A549 (cell line): ENCODE measurements around the gene SLC9A9. TPM values are rescaled to one million over a fixed set of nuclear protein-coding genes. Genes with fewer than 3 reads are reported as not detected.

Experiments
- ATAC-seq, 2 experiments: fragments of 200-7000 bp in 1 of 2; fragments of >200 bp in 1 of 2; cut with Nextera tagmentation in 1 of 2; cut with Tn5 transposase in 1 of 2; 3 replicates each; pipeline versions ENCODE4 v1.8.0 to v1.9.1; 2018 to 2020; ENCODE audit warnings: mild to moderate bottlenecking in 1 of 2, moderate library complexity in 1 of 2
- CTCF ChIA-PET: fragments of 300-600 bp; sonication (Branson Sonifier 250); formaldehyde crosslinking; extraction: SDS; loops from one replicate; lab custom pipeline; 2021; ENCODE audit warnings: antibody characterized with exemption, inconsistent platforms; lab: Yijun Ruan, JAX
- POLR2A ChIA-PET: fragments of 350-600 bp; formaldehyde crosslinking; extraction: SDS; loops from one replicate; lab custom pipeline; 2021; ENCODE audit warnings: antibody characterized with exemption, inconsistent platforms; lab: Yijun Ruan, JAX
- DNase-seq, 2 experiments: peaks; one replicate each; pipeline versions ENCODE4 v3.0.0 to v3.0.0-alpha.2; 2011 to 2016; ENCODE audit warnings: low read depth in 1 of 2, low spot score in 1 of 2
- FAIRE-seq: peaks from 2 replicates; lab custom pipeline; 2011; peaks lifted over from hg19 to GRCh38; lab: Jason Lieb, UNC
- H3K27ac ChIP-seq, 2 experiments: fragments of >200 bp; sonication (Bioruptor Twin); formaldehyde crosslinking; 3 replicates each; pipeline ENCODE4 v1.5.1; 2016 to 2017
- H3K4me1 ChIP-seq: fragments of >200 bp; sonication (Bioruptor Twin); formaldehyde crosslinking; 3 replicates; pipeline ENCODE4 v1.6.1; 2016
- H3K4me2 ChIP-seq: fragments of >200 bp; sonication (Bioruptor Twin); formaldehyde crosslinking; 3 replicates; pipeline ENCODE4 v1.6.1; 2016
- H3K4me3 ChIP-seq: fragments of >200 bp; sonication (Bioruptor Twin); formaldehyde crosslinking; 3 replicates; pipeline ENCODE4 v1.5.1; 2016
- H3K9me3 ChIP-seq: fragments of >200 bp; sonication (Bioruptor Twin); formaldehyde crosslinking; 3 replicates; pipeline ENCODE4 v1.6.1; 2016
- CBX8 ChIP-seq: fragments of 200-600 bp; sonication (generic); IDR thresholded peaks from 2 replicates; pipeline ENCODE4 v1.6.1; 2016
- CEBPB ChIP-seq, 2 experiments: fragments of >200 bp in 1 of 2; sonication (Bioruptor Twin) in 1 of 2; formaldehyde crosslinking in 1 of 2; IDR thresholded peaks; 2 replicates each; pipeline ENCODE4 v1.6.1; 2012 to 2016
- CHD2 ChIP-seq: fragments of 150-350 bp; IDR thresholded peaks from 2 replicates; pipeline ENCODE4 v1.6.1; 2014; ENCODE audit warnings: low read length; ENCODE audit not compliant: partially characterized antibody
- EHF ChIP-seq: fragments of 250-450 bp; sonication (Bioruptor Pico); IDR thresholded peaks from 2 replicates; pipeline ENCODE4 v1.5.0; 2020; ENCODE audit warnings: mild to moderate bottlenecking
- EHMT2 ChIP-seq: fragments of 200-600 bp; sonication (generic); IDR thresholded peaks from 2 replicates; pipeline ENCODE4 v1.6.1; 2016; ENCODE audit warnings: antibody characterized with exemption, low read depth, mild to moderate bottlenecking, moderate library complexity
- FOSB ChIP-seq: fragments of 250-450 bp; sonication (Bioruptor Pico); IDR thresholded peaks from 2 replicates; pipeline ENCODE4 v1.5.0; 2020; ENCODE audit warnings: mild to moderate bottlenecking, moderate library complexity
- FOSL2 ChIP-seq, 2 experiments: fragments of 450-650 bp in 1 of 2; fragments of >200 bp in 1 of 2; sonication (Bioruptor Twin) in 1 of 2; formaldehyde crosslinking; IDR thresholded peaks; 2 replicates each; pipeline versions ENCODE4 v1.5.0 to v1.6.1; 2016 to 2020; ENCODE audit warnings: mild to moderate bottlenecking in 1 of 2, moderate library complexity in 1 of 2
- FOXS1 ChIP-seq: fragments of 250-450 bp; sonication (Bioruptor Pico); IDR thresholded peaks from 2 replicates; pipeline ENCODE4 v1.5.0; 2020; ENCODE audit warnings: mild to moderate bottlenecking, moderate library complexity
- HDAC2 ChIP-seq: fragments of 200-600 bp; sonication (generic); IDR thresholded peaks from 2 replicates; pipeline ENCODE4 v1.6.1; 2016
- HOXA7 ChIP-seq: fragments of 250-450 bp; sonication (Bioruptor Pico); IDR thresholded peaks from 2 replicates; pipeline ENCODE4 v1.5.0; 2020; ENCODE audit warnings: mild to moderate bottlenecking, moderate library complexity
- JUNB ChIP-seq: fragments of >200 bp; sonication (Bioruptor Twin); formaldehyde crosslinking; IDR thresholded peaks from 2 replicates; pipeline ENCODE4 v1.6.1; 2016
- KDM1A ChIP-seq: fragments of 200-600 bp; sonication (generic); IDR thresholded peaks from 2 replicates; pipeline ENCODE4 v1.6.1; 2016; ENCODE audit warnings: low read depth, mild to moderate bottlenecking
- NPAS2 ChIP-seq: fragments of 250-450 bp; sonication (Bioruptor Pico); IDR thresholded peaks from 2 replicates; pipeline ENCODE4 v1.8.0; 2022; ENCODE audit warnings: mild to moderate bottlenecking, moderate library complexity, borderline replicate concordance
- NR3C1 ChIP-seq: fragments of >200 bp; sonication (Bioruptor Twin); formaldehyde crosslinking; IDR thresholded peaks from 3 replicates; pipeline ENCODE4 v1.6.1; 2017
- PHF8 ChIP-seq: fragments of 200-600 bp; sonication (generic); IDR thresholded peaks from 2 replicates; pipeline ENCODE4 v1.6.1; 2016; ENCODE audit warnings: low read depth, mild to moderate bottlenecking, antibody characterized with exemption, moderate library complexity, borderline replicate concordance
- POLR2AphosphoS2 ChIP-seq: conservative IDR thresholded peaks from 2 replicates; pipeline ENCODE4 v1.6.1; 2012; ENCODE audit warnings: low read length, improper control_type of control experiment, inconsistent platforms
- RARB ChIP-seq: fragments of 250-450 bp; sonication (Bioruptor Pico); IDR thresholded peaks from 2 replicates; pipeline ENCODE4 v1.8.0; 2021; ENCODE audit warnings: mild to moderate bottlenecking, moderate library complexity
- RFX5 ChIP-seq: fragments of 450-650 bp; IDR thresholded peaks from 2 replicates; pipeline ENCODE4 v1.7.1; 2014; ENCODE audit warnings: antibody characterized with exemption, mild to moderate bottlenecking, moderate library complexity
- RNF2 ChIP-seq: fragments of 200-600 bp; sonication (generic); IDR thresholded peaks from 2 replicates; pipeline ENCODE4 v1.6.1; 2016; ENCODE audit warnings: low read depth, mild to moderate bottlenecking, antibody characterized with exemption, moderate library complexity, borderline replicate concordance
- SREBF2 ChIP-seq: fragments of 450-650 bp; IDR thresholded peaks from 2 replicates; pipeline ENCODE4 v1.6.1; 2014; ENCODE audit warnings: mild to moderate bottlenecking, moderate library complexity
- TP53 ChIP-seq: fragments of 250-450 bp; sonication (Bioruptor Pico); IDR thresholded peaks from 2 replicates; pipeline ENCODE4 v1.5.0; 2021; ENCODE audit warnings: mild to moderate bottlenecking, moderate library complexity
- ZFP36 ChIP-seq: fragments of 450-650 bp; IDR thresholded peaks from 2 replicates; pipeline ENCODE4 v1.6.1; 2014; ENCODE audit warnings: borderline replicate concordance; ENCODE audit not compliant: partially characterized antibody
- WGBS: methylation state at CpG from one replicate; pipeline ENCODE4 v1.1.6; 2017; ENCODE audit errors: missing lambda C conversion rate; 5-methylcytosine and 5-hydroxymethylcytosine counted together
- polyA plus RNA-seq, 4 experiments: library from polyadenylated mRNA; depleted of rRNA in 3 of 4; stranded (reverse); fragments of >200 nt; fragmentation: RNase III in 1 of 4; extraction: RNeasy Plus Mini Kit Qiagen cat#74134 plus additional on column Dnase treatment in 1 of 4; gene quantifications; 2 replicates in 3 of 4; 3 replicates in 1 of 4; pipeline ENCODE4 v1.2.3, GENCODE V29; 2011 to 2017
- TF ChIP-seq, protein P1 (sequence below): IDR thresholded peaks from 2 replicates; pipeline ENCODE4 v1.6.1; 2012; ENCODE audit warnings: low read depth, borderline replicate concordance
- TF ChIP-seq, protein P2 (sequence below): fragments of 150-350 bp; IDR thresholded peaks from 2 replicates; pipeline ENCODE4 v1.6.1; 2014; ENCODE audit warnings: low read depth, mild to moderate bottlenecking, low read length
- TF ChIP-seq, protein P3 (sequence below): IDR thresholded peaks from 2 replicates; pipeline ENCODE4 v1.6.1; 2012
- TF ChIP-seq, protein P4 (sequence below): fragments of 250-450 bp; sonication (Bioruptor Pico); IDR thresholded peaks from 2 replicates; pipeline ENCODE4 v1.5.0; 2020; ENCODE audit warnings: low read depth, mild to moderate bottlenecking, moderate library complexity
- TF ChIP-seq, protein P5 (sequence below): fragments of >200 bp; sonication (Bioruptor Twin); formaldehyde crosslinking; IDR thresholded peaks from 3 replicates; pipeline ENCODE4 v1.6.1; 2016

SLC9A9 gene
- polyA plus RNA-seq, 2 of the 4 experiments (the other 2 are of a cell fraction) = 0.10 to 0.32 TPM

DNA sequence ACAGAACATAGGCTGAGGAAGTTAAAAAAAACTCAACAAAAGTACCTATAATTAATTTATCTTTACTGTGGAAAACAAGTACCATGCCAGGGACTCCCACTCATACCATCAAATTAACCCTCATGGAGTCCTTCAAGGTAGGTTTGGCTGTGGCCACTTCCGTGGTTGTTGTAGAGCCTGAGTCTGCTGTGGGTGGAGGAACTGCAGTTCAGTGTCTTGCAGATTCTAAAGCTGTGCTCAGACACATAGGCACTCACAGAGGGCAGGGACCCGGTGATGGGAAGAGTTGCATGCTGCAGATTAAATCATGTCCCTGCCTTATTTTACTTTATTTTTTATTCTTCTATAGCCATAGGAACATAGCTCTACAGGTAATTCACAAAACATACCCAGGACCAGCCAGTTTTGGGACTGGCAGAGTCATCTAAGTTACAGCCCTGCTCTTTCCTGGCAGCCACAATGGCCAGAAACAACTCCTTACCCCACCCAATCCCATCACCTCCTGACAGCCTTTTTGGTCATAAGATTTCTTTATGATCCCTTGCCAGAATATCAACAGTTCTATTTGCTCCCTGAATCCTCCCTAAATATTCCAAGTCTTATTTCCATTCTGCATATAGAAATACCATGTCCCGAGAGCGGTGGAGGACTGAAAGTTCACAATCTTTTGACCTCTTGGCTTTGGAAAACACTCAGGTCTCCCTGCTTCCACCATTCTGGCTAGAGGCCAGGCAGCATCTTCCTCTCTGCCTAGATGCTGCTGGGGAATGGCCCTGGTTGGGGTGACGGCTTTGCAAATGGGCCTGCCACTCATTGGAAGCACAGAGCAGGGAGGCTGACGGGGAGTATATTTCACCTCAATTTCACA lies 535.0 kb downstream of the SLC9A9 start:
- no peaks in the 10 kb centered on the region for H3K9me3 ChIP-seq
- no peaks in the 10 kb centered on the region for H3K4me1 ChIP-seq
- DNase-seq = no peak
- H3K4me2 ChIP-seq = no peak overlapping the region
- H3K27ac ChIP-seq = no peak overlapping the region
- 21% methylated on average over 6 of the region's 6 CpGs for WGBS
- POLR2A ChIA-PET = no interaction called here
- TF ChIP-seq RARB (CRISPR knock-in tag) (no peak), NR3C1 (no peak), RFX5 (no peak), JUNB (no peak), FOXS1 (no peak), RNF2 (no peak), CEBPB (IDR thresholded peaks at IDR 0.05) (no peak), KDM1A (no peak), ZFP36 (no peak), EHF (CRISPR knock-in tag) (no peak)
- TF ChIP-seq, protein P1, sequence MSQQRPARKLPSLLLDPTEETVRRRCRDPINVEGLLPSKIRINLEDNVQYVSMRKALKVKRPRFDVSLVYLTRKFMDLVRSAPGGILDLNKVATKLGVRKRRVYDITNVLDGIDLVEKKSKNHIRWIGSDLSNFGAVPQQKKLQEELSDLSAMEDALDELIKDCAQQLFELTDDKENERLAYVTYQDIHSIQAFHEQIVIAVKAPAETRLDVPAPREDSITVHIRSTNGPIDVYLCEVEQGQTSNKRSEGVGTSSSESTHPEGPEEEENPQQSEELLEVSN = no peak
- TF ChIP-seq, protein P2, sequence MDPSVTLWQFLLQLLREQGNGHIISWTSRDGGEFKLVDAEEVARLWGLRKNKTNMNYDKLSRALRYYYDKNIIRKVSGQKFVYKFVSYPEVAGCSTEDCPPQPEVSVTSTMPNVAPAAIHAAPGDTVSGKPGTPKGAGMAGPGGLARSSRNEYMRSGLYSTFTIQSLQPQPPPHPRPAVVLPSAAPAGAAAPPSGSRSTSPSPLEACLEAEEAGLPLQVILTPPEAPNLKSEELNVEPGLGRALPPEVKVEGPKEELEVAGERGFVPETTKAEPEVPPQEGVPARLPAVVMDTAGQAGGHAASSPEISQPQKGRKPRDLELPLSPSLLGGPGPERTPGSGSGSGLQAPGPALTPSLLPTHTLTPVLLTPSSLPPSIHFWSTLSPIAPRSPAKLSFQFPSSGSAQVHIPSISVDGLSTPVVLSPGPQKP = no peak
- TF ChIP-seq, protein P3, sequence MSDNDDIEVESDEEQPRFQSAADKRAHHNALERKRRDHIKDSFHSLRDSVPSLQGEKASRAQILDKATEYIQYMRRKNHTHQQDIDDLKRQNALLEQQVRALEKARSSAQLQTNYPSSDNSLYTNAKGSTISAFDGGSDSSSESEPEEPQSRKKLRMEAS = no peak
- TF ChIP-seq, protein P4, sequence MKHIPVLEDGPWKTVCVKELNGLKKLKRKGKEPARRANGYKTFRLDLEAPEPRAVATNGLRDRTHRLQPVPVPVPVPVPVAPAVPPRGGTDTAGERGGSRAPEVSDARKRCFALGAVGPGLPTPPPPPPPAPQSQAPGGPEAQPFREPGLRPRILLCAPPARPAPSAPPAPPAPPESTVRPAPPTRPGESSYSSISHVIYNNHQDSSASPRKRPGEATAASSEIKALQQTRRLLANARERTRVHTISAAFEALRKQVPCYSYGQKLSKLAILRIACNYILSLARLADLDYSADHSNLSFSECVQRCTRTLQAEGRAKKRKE (CRISPR knock-in tag) = no peak
- TF ChIP-seq, all 56 proteins: peak for 0
- CTCF ChIA-PET = interaction anchor here (0.7 to 1.0 kb wide), 2 partner anchors 19 to 110 kb away, joined by 3 to 5 read pairs; no protein-coding TSS in a partner anchor
- no peak for FAIRE-seq
- H3K4me3 ChIP-seq = no peak overlapping the region
- no peak for ATAC-seq

DNA sequence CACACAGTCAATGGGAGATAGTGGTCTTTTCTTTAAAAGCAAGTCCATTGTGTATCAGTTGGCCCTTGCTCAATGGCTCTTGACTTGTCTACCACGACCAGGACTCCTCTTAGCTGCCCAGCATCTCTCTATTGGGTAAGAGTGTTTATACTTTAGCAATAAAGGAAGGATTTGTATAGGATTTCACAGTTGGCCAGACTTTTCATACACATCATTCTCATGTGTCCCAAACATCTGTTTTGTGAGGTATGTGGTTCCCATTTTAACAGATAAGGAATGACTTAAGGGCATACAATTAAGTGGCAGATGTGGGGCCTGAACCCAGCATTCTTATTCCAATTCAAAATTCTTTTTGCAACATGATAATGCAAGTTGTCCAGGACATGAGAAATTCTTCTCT lies 537.2 kb downstream of the SLC9A9 start:
- no peak overlapping the region for H3K4me3 ChIP-seq
- POLR2A ChIA-PET = no interaction called here
- ATAC-seq (no peak), DNase-seq (no peak), FAIRE-seq (no peak)
- peaks cover 8% of the 10 kb centered on the region for H3K4me1 ChIP-seq
- TF ChIP-seq EHMT2 = no peak
- CTCF ChIA-PET = no interaction called here
- no peaks in the 10 kb centered on the region; the same call in 2 of the 3 replicates for H3K9me3 ChIP-seq
- no peak overlapping the region for H3K27ac ChIP-seq
- H3K4me2 ChIP-seq = no peak overlapping the region
- 5% methylated on average over 1 of the region's 1 CpG for WGBS

DNA sequence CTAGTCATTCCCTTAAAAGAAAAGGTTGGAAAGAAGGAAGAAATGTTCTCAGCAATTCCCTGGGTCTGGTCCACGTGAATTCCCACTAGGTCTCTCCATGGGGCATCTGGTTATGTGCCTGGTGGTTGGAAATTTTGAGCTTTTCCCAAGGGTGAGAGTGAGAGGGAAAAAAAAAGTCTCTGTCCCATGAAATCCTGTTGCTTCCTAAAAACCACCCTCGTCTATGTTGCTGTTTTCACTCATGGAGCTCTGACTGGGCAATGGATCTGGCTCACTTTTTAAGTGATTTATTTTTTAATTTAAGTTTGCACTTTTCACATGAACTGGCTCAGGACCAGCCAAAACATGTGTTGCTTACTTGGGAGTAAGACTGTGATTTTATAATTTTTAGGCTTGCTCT lies 538.6 kb downstream of the SLC9A9 start:
- no peak for DNase-seq
- Histone ChIP-seq H3K4me2 (no peak overlapping the region), H3K4me3 (no peak overlapping the region), H3K4me1 (peaks cover 8% of the 10 kb centered on the region), H3K27ac (no peak overlapping the region), H3K9me3 (no peaks in the 10 kb centered on the region; the same call in 2 of the 3 replicates)
- ATAC-seq = no peak
- ChIA-PET POLR2A (no interaction called here), CTCF (interaction anchor here (0.7 kb wide), 1 partner anchor 66 kb away, joined by 3 read pairs; no protein-coding TSS in a partner anchor)
- FAIRE-seq = no peak
- WGBS = 9% methylated on average over 2 of the region's 2 CpGs
- TF ChIP-seq HDAC2 = no peak
- TF ChIP-seq TP53 (CRISPR knock-in tag) = no peak
- TF ChIP-seq FOSL2 (IDR thresholded peaks at IDR 0.05) = no peak
- no peak for TF ChIP-seq FOSL2 (CRISPR knock-in tag; IDR thresholded peaks at IDR 0.05)
- no peak for TF ChIP-seq RARB (CRISPR knock-in tag)
- TF ChIP-seq FOXS1 = no peak
- TF ChIP-seq JUNB = no peak
- no peak for TF ChIP-seq SREBF2
- no peak for TF ChIP-seq POLR2AphosphoS2
- no peak for TF ChIP-seq PHF8
- TF ChIP-seq, protein P5, sequence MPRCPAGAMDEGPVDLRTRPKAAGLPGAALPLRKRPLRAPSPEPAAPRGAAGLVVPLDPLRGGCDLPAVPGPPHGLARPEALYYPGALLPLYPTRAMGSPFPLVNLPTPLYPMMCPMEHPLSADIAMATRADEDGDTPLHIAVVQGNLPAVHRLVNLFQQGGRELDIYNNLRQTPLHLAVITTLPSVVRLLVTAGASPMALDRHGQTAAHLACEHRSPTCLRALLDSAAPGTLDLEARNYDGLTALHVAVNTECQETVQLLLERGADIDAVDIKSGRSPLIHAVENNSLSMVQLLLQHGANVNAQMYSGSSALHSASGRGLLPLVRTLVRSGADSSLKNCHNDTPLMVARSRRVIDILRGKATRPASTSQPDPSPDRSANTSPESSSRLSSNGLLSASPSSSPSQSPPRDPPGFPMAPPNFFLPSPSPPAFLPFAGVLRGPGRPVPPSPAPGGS = no peak
- TF ChIP-seq FOSB = no peak
- TF ChIP-seq NPAS2 (CRISPR knock-in tag) = no peak
- TF ChIP-seq KDM1A = no peak
- no peak for TF ChIP-seq CHD2
- TF ChIP-seq RNF2 = no peak
- TF ChIP-seq ZFP36 = no peak
- no peak for TF ChIP-seq CBX8
- TF ChIP-seq HOXA7 (CRISPR knock-in tag) = no peak
